ENCODE results near the gene OR7G3.

The OR7G3 gene

DNA sequence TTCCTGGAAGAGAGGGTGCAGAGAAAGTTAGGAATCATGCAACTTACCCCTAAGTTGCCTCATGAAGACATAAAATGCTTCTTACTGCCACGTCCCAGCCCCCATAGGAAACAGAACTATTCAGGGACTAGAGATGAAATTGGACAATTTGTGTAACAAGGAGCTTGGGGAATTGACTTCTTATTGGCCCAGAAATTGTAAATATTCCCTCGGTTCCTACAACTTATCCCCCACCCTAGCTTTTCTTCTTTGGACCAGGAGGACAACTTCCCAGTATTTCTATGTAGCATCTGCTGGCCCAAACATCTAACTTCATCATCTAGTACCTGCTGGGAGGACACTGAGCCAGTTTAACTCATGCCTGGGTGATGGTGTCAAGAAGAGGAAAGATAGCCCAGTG is 40.0 kb downstream of the OR7G3 start, which contains the start of gene OR1M1:
Gene OR1M1, plus strand, starts transcription at position 301 of the 400 bp plus-strand sequence. CDS start 6,184 bp downstream, outside the sequence.
- DNase-seq: no peak

- no peak for DNase-seq
Measured at GRCh38 chr19:9078651-9079050, 48.1 kb downstream of the OR7G3 start.

GRCh38 chr19:9076901-9077300 is 49.8 kb downstream of the OR7G3 start:
- DNase-seq: no peak

All from stimulated activated naive CD4-positive, alpha-beta T cell treated with Interleukin-2 at 50 U/mL for 16 hours (primary cell).